Neutrophil (primary cell): ENCODE measurements around the gene RHOT1.

Experiments
- H3K27ac ChIP-seq: fragments of 200-600 bp; sonication (generic); 2 replicates; pipeline ENCODE4 v1.5.1; 2016; ENCODE audit warnings: mild to moderate bottlenecking, moderate library complexity
- H3K27me3 ChIP-seq: fragments of 200-600 bp; sonication (generic); 2 replicates; pipeline ENCODE4 v1.6.0; 2016; ENCODE audit warnings: mild to moderate bottlenecking
- H3K36me3 ChIP-seq: fragments of 200-600 bp; sonication (generic); 2 replicates; pipeline ENCODE4 v1.5.1; 2017
- H3K4me1 ChIP-seq, 2 experiments: fragments of 200-600 bp in 1 of 2; sonication (generic) in 1 of 2; 1 replicate in 1 of 2; 2 replicates in 1 of 2; pipeline versions ENCODE4 v1.5.1 to v1.6.1; 2013 to 2016; ENCODE audit warnings: low read depth in 1 of 2, low read length in 1 of 2, mild to moderate bottlenecking in 1 of 2, moderate library complexity in 1 of 2; ENCODE audit not compliant: control insufficient read depth in 1 of 2, insufficient read depth in 1 of 2
- H3K4me3 ChIP-seq, 2 experiments: fragments of 200-600 bp in 1 of 2; sonication (generic) in 1 of 2; 1 replicate in 1 of 2; 2 replicates in 1 of 2; pipeline ENCODE4 v1.5.1; 2013 to 2016; ENCODE audit warnings: low read depth in 1 of 2, low read length in 1 of 2, mild to moderate bottlenecking in 1 of 2, moderate library complexity in 1 of 2
- H3K9me3 ChIP-seq: fragments of 200-600 bp; sonication (generic); 2 replicates; pipeline ENCODE4 v1.5.1; 2016
- CTCF ChIP-seq: fragments of 200-600 bp; sonication (generic); IDR thresholded peaks from 2 replicates; pipeline ENCODE4 v1.5.1; 2016; ENCODE audit warnings: antibody characterized with exemption

The RHOT1 gene

GRCh38 chr17:32266389-32267301 is 124.3 kb downstream of the RHOT1 start:
- peaks cover 100% of the 10 kb centered on the region for H3K27me3 ChIP-seq
- TF ChIP-seq CTCF = no peak
- H3K27ac ChIP-seq = no peak overlapping the region
- H3K4me1 ChIP-seq = peaks cover 9 to 18% of the 10 kb centered on the region in 2 experiments
- peak overlapping the region in 1 of 2 experiments; percentile 40 for H3K4me3 ChIP-seq
- H3K9me3 ChIP-seq = no peaks in the 10 kb centered on the region
- H3K36me3 ChIP-seq = no peaks in the 10 kb centered on the region

- Histone ChIP-seq H3K27me3 (peaks cover 100% of the 10 kb centered on the region), H3K4me3 (no peak overlapping the region), H3K36me3 (no peaks in the 10 kb centered on the region), H3K27ac (no peak overlapping the region), H3K4me1 (peaks cover 9 to 18% of the 10 kb centered on the region in 2 experiments), H3K9me3 (no peaks in the 10 kb centered on the region)
- TF ChIP-seq CTCF = no peak
Measured at GRCh38 chr17:32267690-32268205, 125.4 kb downstream of the RHOT1 start.

GRCh38 chr17:32268734-32269288 is 126.5 kb downstream of the RHOT1 start:
- Histone ChIP-seq H3K27ac (no peak overlapping the region), H3K9me3 (no peaks in the 10 kb centered on the region), H3K4me3 (no peak overlapping the region), H3K27me3 (peaks cover 98% of the 10 kb centered on the region), H3K4me1 (peaks cover 9 to 18% of the 10 kb centered on the region in 2 experiments), H3K36me3 (no peaks in the 10 kb centered on the region)
- TF ChIP-seq CTCF = no peak

- Histone ChIP-seq H3K4me1 (peaks cover 9 to 18% of the 10 kb centered on the region in 2 experiments), H3K27ac (no peak overlapping the region), H3K36me3 (no peaks in the 10 kb centered on the region), H3K4me3 (no peak overlapping the region), H3K9me3 (no peaks in the 10 kb centered on the region), H3K27me3 (peaks cover 98% of the 10 kb centered on the region)
- no peak for TF ChIP-seq CTCF
Measured at GRCh38 chr17:32269377-32269776, 127.1 kb downstream of the RHOT1 start.

GRCh38 chr17:32271844-32272243 is 129.5 kb downstream of the RHOT1 start:
- no peaks in the 10 kb centered on the region for H3K36me3 ChIP-seq
- peaks cover 93% of the 10 kb centered on the region for H3K27me3 ChIP-seq
- no peak overlapping the region for H3K4me3 ChIP-seq
- H3K27ac ChIP-seq = no peak overlapping the region
- peaks cover 3 to 5% of the 10 kb centered on the region in 2 experiments for H3K4me1 ChIP-seq
- TF ChIP-seq CTCF = no peak
- H3K9me3 ChIP-seq = no peaks in the 10 kb centered on the region
